Ectodermal cell (in vitro differentiated cells): ENCODE results near the gene CSRP3.
"Not testable (repeated sequence)": the region's sequence is repeated elsewhere in the genome, so short reads cannot be mapped to it uniquely, and the experiment has no call there.

Experiments used
- H3K27ac ChIP-seq: 2 replicates; pipeline ENCODE4 v1.7.0; 2013; ENCODE audit warnings: mild to moderate bottlenecking, low read depth, low read length; ENCODE audit not compliant: insufficient read depth, poor library complexity, severe bottlenecking
- H3K27me3 ChIP-seq: 2 replicates; pipeline ENCODE4 v1.7.0; 2013; ENCODE audit warnings: mild to moderate bottlenecking, low read length; ENCODE audit not compliant: insufficient read depth, control insufficient read depth, poor library complexity, severe bottlenecking
- H3K36me3 ChIP-seq: one replicate; pipeline ENCODE4 v1.7.0; 2013; ENCODE audit warnings: low read length; ENCODE audit not compliant: control insufficient read depth, insufficient read depth
- H3K4me1 ChIP-seq: one replicate; pipeline ENCODE4 v1.7.0; 2013; ENCODE audit warnings: low read length; ENCODE audit not compliant: control insufficient read depth, insufficient read depth
- H3K4me3 ChIP-seq: 2 replicates; pipeline ENCODE4 v1.7.0; 2013; ENCODE audit warnings: low read depth, low read length, control low read depth; ENCODE audit not compliant: insufficient read depth
- H3K9me3 ChIP-seq: 2 replicates; pipeline ENCODE4 v1.7.0; 2013; ENCODE audit warnings: mild to moderate bottlenecking, low read length, moderate library complexity; ENCODE audit not compliant: control insufficient read depth
- WGBS, 2 experiments: methylation state at CpG; one replicate each; pipeline ENCODE4 v1.1.7; 2013; ENCODE audit warnings: missing lambda C conversion rate in 2 of 2; 5-methylcytosine and 5-hydroxymethylcytosine counted together

Gene CSRP3

GRCh38 chr11:19168090-19168489 lies 33.7 kb downstream of the CSRP3 start:
- Histone ChIP-seq H3K27ac (no peak overlapping the region), H3K4me1 (no peaks in the 10 kb centered on the region), H3K27me3 (no peaks in the 10 kb centered on the region), H3K36me3 (peaks cover 15% of the 10 kb centered on the region), H3K9me3 (no peaks in the 10 kb centered on the region), H3K4me3 (no peak overlapping the region)
- WGBS, 2 experiments = 91 to 93% methylated on average over 2 of the region's 2 CpGs

GRCh38 chr11:19164881-19165280 lies 36.9 kb downstream of the CSRP3 start:
- Histone ChIP-seq H3K27ac (no peak overlapping the region), H3K4me1 (no peaks in the 10 kb centered on the region), H3K27me3 (no peaks in the 10 kb centered on the region), H3K36me3 (peaks cover 10% of the 10 kb centered on the region), H3K4me3 (no peak overlapping the region), H3K9me3 (no peaks in the 10 kb centered on the region)
- 96 to 100% methylated on average over 2 of the region's 2 CpGs for WGBS, 2 experiments

GRCh38 chr11:19164230-19164855 lies 37.4 kb downstream of the CSRP3 start:
- H3K27ac ChIP-seq = no peak overlapping the region
- whole genome bisulfite sequencing, 2 experiments = 97 to 100% methylated on average over 1 to 4 of the region's 4 CpGs
- no peaks in the 10 kb centered on the region for H3K4me1 ChIP-seq
- H3K4me3 ChIP-seq = no peak overlapping the region
- no peaks in the 10 kb centered on the region for H3K9me3 ChIP-seq
- H3K27me3 ChIP-seq = no peaks in the 10 kb centered on the region
- H3K36me3 ChIP-seq = peaks cover 7% of the 10 kb centered on the region

- peaks cover 7% of the 10 kb centered on the region for H3K36me3 ChIP-seq
- WGBS, 2 experiments = 91 to 97% methylated on average over 1 of the region's 1 CpG
- no peak overlapping the region for H3K4me3 ChIP-seq
- no peak overlapping the region for H3K27ac ChIP-seq
- H3K27me3 ChIP-seq = no peaks in the 10 kb centered on the region
- no peaks in the 10 kb centered on the region for H3K9me3 ChIP-seq
- H3K4me1 ChIP-seq = no peaks in the 10 kb centered on the region
These were observed 38.2 kb downstream of the CSRP3 start for GRCh38 chr11:19163617-19164016.

GRCh38 chr11:19162951-19163505 lies 38.8 kb downstream of the CSRP3 start:
- no peak overlapping the region for H3K4me3 ChIP-seq
- H3K27ac ChIP-seq = no peak overlapping the region
- H3K27me3 ChIP-seq = no peaks in the 10 kb centered on the region
- H3K36me3 ChIP-seq = peaks cover 7% of the 10 kb centered on the region
- H3K9me3 ChIP-seq = no peaks in the 10 kb centered on the region
- H3K4me1 ChIP-seq = no peaks in the 10 kb centered on the region
- 92 to 100% methylated on average over 1 of the region's 1 CpG for WGBS, 2 experiments

- Histone ChIP-seq H3K4me1 (no peaks in the 10 kb centered on the region), H3K4me3 (no peak overlapping the region), H3K27ac (no peak overlapping the region), H3K9me3 (no peaks in the 10 kb centered on the region), H3K27me3 (no peaks in the 10 kb centered on the region), H3K36me3 (peaks cover 7% of the 10 kb centered on the region)
- WGBS, 2 experiments = 94% methylated on average over 2 of the region's 2 CpGs
These were observed 40.1 kb downstream of the CSRP3 start for GRCh38 chr11:19161651-19162050.

- WGBS, 2 experiments = 93 to 96% methylated on average over 6 of the region's 6 CpGs
- H3K36me3 ChIP-seq = peaks cover 7% of the 10 kb centered on the region
- no peak overlapping the region for H3K4me3 ChIP-seq
- H3K9me3 ChIP-seq = no peaks in the 10 kb centered on the region
- H3K4me1 ChIP-seq = no peaks in the 10 kb centered on the region
- no peak overlapping the region for H3K27ac ChIP-seq
- H3K27me3 ChIP-seq = no peaks in the 10 kb centered on the region
These were observed 40.9 kb downstream of the CSRP3 start for GRCh38 chr11:19160847-19161246.

- Histone ChIP-seq H3K4me3 (no peak overlapping the region), H3K27ac (no peak overlapping the region), H3K27me3 (no peaks in the 10 kb centered on the region), H3K36me3 (peaks cover 8% of the 10 kb centered on the region), H3K9me3 (no peaks in the 10 kb centered on the region), H3K4me1 (no peaks in the 10 kb centered on the region)
- 55 to 57% methylated on average over 3 of the region's 3 CpGs for WGBS, 2 experiments
These were observed 44.9 kb downstream of the CSRP3 start for GRCh38 chr11:19156892-19157291.

DNA sequence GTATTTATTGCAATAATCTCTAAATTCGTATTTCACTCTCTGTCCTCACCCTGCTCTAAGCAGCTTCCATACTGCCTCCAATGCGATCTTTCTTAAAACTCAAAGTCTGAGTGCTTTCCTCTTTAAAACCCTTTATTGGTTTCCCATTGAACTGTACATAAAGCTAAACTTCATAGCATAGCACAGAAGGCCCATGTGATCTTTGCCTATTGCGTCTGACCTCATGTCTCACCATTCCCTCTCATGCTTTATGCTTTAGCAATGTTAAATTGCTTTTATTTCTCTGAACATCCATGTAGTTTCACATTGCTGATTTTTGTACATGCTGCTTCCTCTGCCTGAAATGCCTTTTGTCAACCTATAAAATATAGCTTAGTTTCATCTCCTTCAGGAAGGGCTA lies 56.5 kb downstream of the CSRP3 start:
- Histone ChIP-seq H3K9me3 (no peaks in the 10 kb centered on the region), H3K27me3 (no peaks in the 10 kb centered on the region), H3K4me3 (no peak overlapping the region), H3K4me1 (no peaks in the 10 kb centered on the region), H3K27ac (no peak overlapping the region), H3K36me3 (no peaks in the 10 kb centered on the region)
- WGBS, 2 experiments = 61% methylated on average over 3 of the region's 3 CpGs

GRCh38 chr11:19136884-19137283 lies 64.9 kb downstream of the CSRP3 start:
- H3K4me1 ChIP-seq, H3K27ac ChIP-seq, H3K27me3 ChIP-seq, H3K9me3 ChIP-seq, H3K4me3 ChIP-seq, H3K36me3 ChIP-seq: not testable (repeated sequence)
- WGBS, 2 experiments = 96 to 98% methylated on average over 2 of the region's 4 CpGs
